Activated CD4-positive, CD25-positive, alpha-beta regulatory T cell (primary cell): ENCODE measurements around the gene CRISP1.
"Not testable (repeated sequence)": the region's sequence is repeated elsewhere in the genome, so short reads cannot be mapped to it uniquely, and the experiment has no call there.

Experiments
- DNase-seq, 4 experiments: peaks; one replicate each; lab custom pipeline; 2025; lab: John Stamatoyannopoulos, UW

The CRISP1 gene

DNA sequence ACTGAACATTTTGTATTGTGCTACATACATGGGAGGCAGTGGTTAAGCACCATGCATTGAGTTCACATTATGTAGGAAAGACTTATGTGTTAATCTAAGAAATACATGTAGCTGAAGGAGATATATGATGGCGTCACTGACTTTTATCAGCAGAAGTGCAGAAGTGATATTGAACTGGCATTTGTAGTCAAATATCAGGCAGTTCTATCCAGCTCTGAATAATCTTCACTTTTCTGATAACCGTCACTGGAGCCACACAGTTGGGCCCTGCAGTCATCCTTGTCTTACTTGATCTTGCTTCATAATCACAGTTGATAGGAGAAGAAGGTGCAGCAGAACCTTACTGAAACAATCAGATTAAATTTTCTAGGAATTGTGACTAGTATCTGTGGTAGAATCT is 26.4 kb downstream of the CRISP1 start:
- no peak for DNase-seq

- no peak for DNase-seq
Measured at GRCh38 chr6:49839162-49839561, 27.2 kb downstream of the CRISP1 start.

DNA sequence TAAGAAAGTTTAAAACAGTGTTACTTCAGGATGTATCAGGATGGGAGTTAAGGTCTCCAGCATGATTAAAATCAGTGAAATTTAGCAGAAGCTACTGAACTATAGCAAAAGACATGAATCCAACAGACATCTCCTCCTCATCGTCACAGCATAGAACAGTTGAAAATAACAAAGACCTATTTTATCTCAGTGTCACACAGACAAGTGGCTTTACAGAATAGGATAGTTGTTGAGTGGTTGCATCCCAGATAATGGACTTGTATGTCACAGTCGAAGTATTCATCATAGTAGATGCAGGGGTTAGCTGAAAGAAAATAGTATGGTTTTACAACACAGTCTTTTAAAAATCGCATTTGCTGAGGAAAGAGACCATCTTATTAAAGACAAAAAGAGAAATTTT is 31.2 kb downstream of the CRISP1 start:
- DNase-seq = no peak

DNA sequence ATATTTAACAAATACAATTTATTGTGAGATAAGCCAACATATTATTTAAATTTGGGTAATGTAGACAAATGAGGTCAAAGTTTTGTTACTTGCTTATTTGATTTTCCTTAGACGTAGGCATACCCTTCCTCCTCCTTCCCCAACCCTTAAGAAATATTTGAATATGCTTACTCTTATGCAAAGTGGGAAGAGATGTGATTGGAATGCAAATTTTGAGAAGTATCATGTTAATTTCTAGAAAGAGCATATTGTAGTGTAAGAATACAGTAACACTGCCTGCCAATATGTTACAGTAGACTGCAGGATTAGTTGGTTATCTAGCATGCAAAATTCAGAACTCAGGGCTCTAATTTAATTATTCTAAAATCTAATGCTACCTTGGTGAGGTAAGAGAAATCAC is 32.9 kb downstream of the CRISP1 start:
- DNase-seq = no peak

DNA sequence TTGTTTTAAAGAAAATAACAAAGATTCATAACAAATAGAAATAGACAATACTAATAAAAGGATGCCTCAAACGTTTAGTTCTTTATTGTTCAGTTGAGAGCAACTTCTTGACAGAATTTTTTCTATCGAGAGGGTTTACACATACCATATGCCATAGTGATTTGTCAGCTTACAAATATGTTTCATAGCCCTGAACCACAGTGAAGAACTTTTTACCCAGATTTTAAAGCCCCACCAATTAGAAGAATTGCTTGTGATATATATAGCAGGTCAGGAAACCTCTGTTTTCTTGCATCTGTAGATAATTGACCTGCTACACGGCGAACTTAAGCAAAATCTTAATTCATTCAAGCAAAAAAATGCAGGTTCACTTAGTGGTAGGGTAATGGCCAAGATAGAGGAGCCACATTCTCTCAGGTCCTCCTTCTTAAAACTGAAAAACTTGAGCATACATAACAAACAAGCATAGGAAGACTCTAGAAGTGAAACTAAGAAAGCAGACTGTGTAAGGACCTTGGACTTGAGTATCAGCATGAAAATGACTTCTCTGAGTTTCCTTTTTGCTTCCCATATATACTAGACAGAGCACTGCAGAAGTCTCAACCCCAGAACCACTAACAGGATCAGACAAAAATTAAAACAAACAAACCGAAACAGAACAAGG is 39.5 kb downstream of the CRISP1 start:
- no peak for DNase-seq

DNA sequence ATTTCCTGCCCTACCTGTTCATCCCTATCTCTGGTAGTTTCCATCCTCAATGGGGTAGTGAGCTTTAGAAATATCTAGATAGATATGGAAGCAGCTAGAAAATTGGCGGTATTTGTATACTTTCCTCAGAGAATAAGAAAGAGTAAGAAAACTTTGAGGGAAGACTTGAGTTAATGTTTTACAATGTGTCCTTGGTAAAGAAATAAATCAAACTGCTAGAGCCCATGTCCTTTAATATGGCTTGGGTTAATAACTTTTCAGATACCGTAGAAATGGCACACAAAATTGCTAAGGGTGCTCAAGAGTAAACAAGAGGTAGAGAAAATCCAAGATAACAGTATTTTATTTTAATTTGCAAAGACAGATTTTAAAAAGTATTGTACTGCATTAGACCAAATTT is 51.2 kb downstream of the CRISP1 start:
- no peak for DNase-seq

GRCh38 chr6:49813248-49813647 is 53.1 kb downstream of the CRISP1 start:
- no peak for DNase-seq

- no peak for DNase-seq
Measured at GRCh38 chr6:49806145-49806544, 60.2 kb downstream of the CRISP1 start.

- DNase-seq = no peak
Measured at GRCh38 chr6:49805246-49805645, 61.1 kb downstream of the CRISP1 start.

GRCh38 chr6:49801525-49801924 is 64.8 kb downstream of the CRISP1 start:
- DNase-seq = no peak

GRCh38 chr6:49799090-49799489 is 67.2 kb downstream of the CRISP1 start:
- DNase-seq = no peak

DNA sequence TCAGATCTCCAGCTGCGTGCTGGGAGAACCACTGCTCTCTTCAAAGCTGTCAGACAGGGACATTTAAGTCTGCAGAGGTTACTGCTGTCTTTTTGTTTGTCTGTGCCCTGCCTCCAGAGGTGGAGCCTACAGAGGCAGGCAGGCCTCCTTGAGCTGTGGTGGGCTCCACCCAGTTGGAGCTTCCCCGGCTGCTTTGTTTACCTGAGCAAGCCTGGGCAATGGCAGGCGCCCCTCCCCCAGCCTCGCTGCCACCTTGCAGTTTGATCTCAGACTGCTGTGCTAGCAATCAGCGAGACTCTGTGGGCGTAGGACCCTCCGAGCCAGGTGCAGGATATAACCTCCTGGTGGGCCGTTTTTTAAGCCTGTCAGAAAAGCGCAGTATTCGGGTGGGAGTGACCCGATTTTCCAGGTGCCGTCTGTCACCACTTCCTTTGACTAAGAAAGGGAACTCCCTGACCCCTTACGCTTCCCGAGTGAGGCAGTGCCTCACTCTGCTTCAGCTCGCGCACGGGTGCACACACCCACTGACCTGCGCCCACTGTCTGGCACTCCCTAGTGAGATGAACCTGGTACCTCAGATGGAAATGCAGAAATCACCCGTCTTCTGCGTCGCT is 69.4 kb downstream of the CRISP1 start:
- DNase-seq = not testable (repeated sequence)

DNA sequence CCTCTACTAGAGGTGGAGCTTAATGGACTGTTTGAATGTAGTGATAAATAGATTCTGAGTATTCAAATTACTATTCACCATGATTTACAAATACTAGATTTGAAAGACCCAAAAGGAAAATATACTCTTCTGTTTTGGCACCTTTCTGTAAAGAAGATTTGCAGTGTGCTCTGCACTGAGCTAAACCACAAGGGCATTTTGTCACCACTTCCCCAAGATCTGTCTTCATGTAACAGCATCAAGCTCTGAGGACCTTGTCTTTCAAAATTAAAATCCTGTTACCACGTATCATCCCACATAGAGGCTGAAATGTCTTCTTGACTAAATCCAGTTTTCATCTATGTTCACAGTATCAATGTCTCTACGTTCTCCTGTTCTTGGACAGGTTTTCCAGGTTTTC is 76.0 kb downstream of the CRISP1 start:
- DNase-seq = no peak

DNA sequence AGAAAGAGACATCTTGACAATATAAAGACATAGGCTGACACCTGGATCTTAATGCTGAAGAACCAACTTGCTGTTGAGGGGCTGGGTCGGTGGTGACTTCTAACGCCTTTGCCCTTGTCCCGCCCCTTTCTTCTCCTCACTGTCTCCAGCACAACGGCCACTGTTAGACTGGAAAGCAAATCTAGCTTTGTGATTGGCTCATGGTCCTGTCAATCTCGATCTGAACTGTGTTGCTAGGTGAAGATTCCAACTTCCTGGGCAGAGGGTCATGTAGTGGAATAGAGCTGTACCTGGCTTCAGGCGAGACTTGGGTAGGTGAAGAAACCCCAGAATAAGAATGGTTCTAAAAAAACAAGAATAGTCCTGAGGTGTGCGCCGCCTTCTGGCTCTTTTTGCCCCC is 79.2 kb downstream of the CRISP1 start, which contains the start of gene PGK2:
Gene PGK2, minus strand, starts transcription at position 110 of the 400 bp plus-strand sequence. Its CDS starts 98 bp downstream, at position 12.
- DNase-seq = no peak

GRCh38 chr6:49784272-49784671 is 82.1 kb downstream of the CRISP1 start:
- no peak for DNase-seq
